ENCODE measurements around the gene RBP4. TPM values are rescaled to one million over a fixed set of nuclear protein-coding genes. Genes with fewer than 3 reads are reported as not detected.

RBP4 gene
- polyA plus RNA-seq, 1 donor = 33.9 TPM

DNA sequence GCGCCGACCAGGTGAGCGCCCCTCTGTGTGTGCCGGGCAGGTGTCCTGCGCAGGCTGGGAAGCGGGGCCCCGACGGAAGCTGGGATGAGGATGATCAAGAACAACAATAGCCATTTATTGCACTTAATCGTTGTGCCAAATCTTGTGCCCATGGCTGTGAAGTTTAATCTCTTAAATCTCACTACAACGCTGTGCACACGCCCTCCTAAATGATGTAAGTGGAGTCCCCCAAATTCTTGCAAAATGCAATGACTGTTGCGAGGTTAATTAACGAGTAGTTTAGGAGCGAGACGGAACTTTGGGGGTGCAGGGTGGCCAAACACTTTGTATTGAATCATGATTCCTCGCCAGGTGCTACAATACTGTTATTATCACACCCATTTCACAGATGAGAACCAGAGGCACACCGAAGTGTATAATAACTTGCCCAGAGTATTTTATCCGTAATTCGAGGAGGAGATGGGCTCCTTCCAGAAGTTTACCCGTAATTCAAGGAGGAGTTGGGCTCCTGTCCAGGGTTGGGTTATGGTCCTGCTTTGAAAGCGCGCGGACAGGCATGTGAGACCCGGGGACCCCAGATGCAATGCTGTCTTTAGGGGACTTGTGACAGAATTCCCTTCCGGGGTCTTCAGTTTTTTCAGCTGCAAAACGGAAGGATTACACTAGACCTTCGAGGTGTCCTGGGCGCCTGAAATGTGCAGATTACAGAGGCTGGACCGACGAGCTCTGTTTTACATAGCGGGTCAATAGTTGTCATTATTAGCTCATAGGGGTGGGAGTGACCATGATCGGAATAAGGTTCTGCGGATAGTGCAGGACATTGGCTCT lies 33.5 kb downstream of the RBP4 start:
- Histone ChIP-seq H3K27ac (ENCODE audit: low read length) (no peak overlapping the region), H3K4me1 (ENCODE audit: control insufficient read depth, insufficient read depth, low read length) (no peaks in the 10 kb centered on the region), H3K4me3 (ENCODE audit: low read length) (no peak overlapping the region), H3K9me3 (ENCODE audit: control insufficient read depth, low read depth, low read length) (no peaks in the 10 kb centered on the region), H3K27me3 (ENCODE audit: control insufficient read depth, insufficient read depth, low read length) (peaks cover 61% of the 10 kb centered on the region), H3K36me3 (ENCODE audit: control insufficient read depth, insufficient read depth, low read length) (no peaks in the 10 kb centered on the region)
- no peak for DNase-seq
- 20% methylated on average over 1 of the region's 33 CpGs for WGBS (ENCODE audit: insufficient coverage, low lambda C conversion rate)

DNA sequence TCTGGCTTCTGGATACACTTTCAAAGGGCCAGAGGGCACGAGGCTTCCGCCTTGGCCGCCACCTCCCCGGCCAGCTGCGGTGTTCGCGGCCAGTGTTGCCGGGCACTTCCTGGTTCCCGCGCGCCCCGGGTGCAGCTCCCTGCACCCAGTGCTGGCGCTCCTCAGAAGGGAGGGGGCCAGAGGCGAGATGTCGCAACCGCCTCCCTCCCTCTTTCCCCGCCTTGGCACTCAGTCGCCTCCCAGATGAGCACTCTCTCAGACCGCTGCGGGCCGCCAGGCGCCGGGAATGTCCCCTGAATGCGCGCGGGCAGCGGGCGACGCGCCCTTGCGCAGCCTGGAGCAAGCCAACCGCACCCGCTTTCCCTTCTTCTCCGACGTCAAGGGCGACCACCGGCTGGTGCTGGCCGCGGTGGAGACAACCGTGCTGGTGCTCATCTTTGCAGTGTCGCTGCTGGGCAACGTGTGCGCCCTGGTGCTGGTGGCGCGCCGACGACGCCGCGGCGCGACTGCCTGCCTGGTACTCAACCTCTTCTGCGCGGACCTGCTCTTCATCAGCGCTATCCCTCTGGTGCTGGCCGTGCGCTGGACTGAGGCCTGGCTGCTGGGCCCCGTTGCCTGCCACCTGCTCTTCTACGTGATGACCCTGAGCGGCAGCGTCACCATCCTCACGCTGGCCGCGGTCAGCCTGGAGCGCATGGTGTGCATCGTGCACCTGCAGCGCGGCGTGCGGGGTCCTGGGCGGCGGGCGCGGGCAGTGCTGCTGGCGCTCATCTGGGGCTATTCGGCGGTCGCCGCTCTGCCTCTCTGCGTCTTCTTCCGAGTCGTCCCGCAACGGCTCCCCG lies 34.4 kb downstream of the RBP4 start, which contains the start of gene FFAR4:
Gene FFAR4, plus strand, starts transcription at position 231 of the 842 bp plus-strand sequence. Its CDS starts 56 bp downstream, at position 287.
- H3K27ac ChIP-seq (ENCODE audit: low read length) = no peak within 1 kb of the TSS

DNA sequence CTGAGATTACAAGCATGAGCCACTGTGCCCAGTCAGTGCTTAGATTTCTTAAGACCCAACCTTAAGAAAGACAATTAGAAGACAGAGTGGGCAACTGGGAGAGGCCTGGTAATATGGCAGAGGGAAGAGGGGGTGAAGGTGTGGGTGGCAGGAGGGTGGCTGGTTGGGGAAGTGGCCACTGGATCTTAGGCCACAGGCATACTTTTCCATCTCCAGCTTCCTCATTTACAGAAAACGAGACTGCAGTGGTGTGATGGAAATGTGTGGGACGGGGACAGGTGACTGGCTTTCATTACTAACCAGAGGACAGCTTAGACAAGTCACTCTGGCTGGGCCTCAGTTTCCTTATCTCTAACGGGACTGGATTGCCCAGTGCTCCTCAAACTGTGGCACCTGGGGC lies 35.6 kb downstream of the RBP4 start:
- no peaks in the 10 kb centered on the region for H3K4me1 ChIP-seq (ENCODE audit: control insufficient read depth, insufficient read depth, low read length)
- H3K4me3 ChIP-seq (ENCODE audit: low read length) = no peak overlapping the region
- 80% methylated on average over 1 of the region's 3 CpGs for WGBS (ENCODE audit: insufficient coverage, low lambda C conversion rate)
- H3K36me3 ChIP-seq (ENCODE audit: control insufficient read depth, insufficient read depth, low read length) = no peaks in the 10 kb centered on the region
- peaks cover 51% of the 10 kb centered on the region for H3K27me3 ChIP-seq (ENCODE audit: control insufficient read depth, insufficient read depth, low read length)
- H3K9me3 ChIP-seq (ENCODE audit: control insufficient read depth, low read depth, low read length) = no peaks in the 10 kb centered on the region
- DNase-seq = no peak
- no peak overlapping the region for H3K27ac ChIP-seq (ENCODE audit: low read length)

More for the DNA sequence above, 34.4 kb downstream of the RBP4 start, which contains the start of gene FFAR4:
- Histone ChIP-seq H3K36me3 (ENCODE audit: control insufficient read depth, insufficient read depth, low read length) (no peaks in the 10 kb centered on the region), H3K4me1 (ENCODE audit: control insufficient read depth, insufficient read depth, low read length) (no peaks in the 10 kb centered on the region), H3K4me3 (ENCODE audit: low read length) (peak within 1 kb of the TSS; percentile 4), H3K9me3 (ENCODE audit: control insufficient read depth, low read depth, low read length) (no peaks in the 10 kb centered on the region), H3K27me3 (ENCODE audit: control insufficient read depth, insufficient read depth, low read length) (peaks cover 61% of the 10 kb centered on the region)
- DNase-seq = peak in 1 of 2 donors; percentile 56
- WGBS (ENCODE audit: insufficient coverage, low lambda C conversion rate) = no CpG with 5 or more reads among the region's 85 CpGs

DNA sequence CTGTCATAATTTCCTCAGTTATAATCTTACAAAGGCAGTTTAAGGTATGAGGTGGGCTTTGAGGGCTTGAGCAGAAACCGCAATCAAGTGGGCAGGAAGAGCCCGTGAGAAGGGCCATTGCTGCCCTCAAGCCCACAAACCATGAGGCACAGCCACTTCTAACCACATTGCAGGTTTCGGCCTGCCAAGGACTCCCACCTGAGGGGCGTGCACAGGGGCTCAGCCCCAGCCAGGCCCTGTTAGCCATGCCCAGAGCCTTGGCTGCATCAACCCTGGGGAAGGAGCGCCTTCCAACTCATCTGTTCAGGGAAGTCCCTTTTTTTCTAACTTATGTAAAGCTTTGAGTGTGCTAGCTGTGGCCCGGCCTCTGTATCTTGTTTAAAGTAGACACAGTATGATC lies 40.5 kb downstream of the RBP4 start:
- no CpG with 5 or more reads among the region's 6 CpGs for WGBS (ENCODE audit: insufficient coverage, low lambda C conversion rate)
- Histone ChIP-seq H3K27me3 (ENCODE audit: control insufficient read depth, insufficient read depth, low read length) (peaks cover 7% of the 10 kb centered on the region), H3K9me3 (ENCODE audit: control insufficient read depth, low read depth, low read length) (peaks cover 5% of the 10 kb centered on the region), H3K27ac (ENCODE audit: low read length) (no peak overlapping the region), H3K4me3 (ENCODE audit: low read length) (no peak overlapping the region), H3K36me3 (ENCODE audit: control insufficient read depth, insufficient read depth, low read length) (no peaks in the 10 kb centered on the region), H3K4me1 (ENCODE audit: control insufficient read depth, insufficient read depth, low read length) (no peaks in the 10 kb centered on the region)
- no peak for DNase-seq

DNA sequence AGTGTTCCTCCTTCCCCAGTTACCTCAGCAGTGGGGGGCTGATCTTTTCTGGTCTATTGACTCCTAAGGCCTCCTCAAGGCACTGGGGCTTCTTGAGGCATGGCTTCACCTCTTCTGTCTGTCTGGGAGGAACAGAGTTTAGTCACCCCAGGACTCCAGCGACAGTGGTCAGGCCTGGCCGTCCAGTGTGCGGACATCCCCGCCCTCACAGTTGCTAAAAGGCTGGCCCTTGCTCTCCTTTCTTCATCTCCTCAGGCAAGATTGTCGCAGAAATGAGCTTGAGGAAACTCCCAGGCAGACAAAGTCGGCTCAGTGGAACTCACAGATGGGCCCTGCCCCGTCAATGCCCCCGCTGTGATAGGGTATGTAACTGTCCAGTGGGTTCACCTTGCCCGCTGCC lies 41.5 kb downstream of the RBP4 start:
- Histone ChIP-seq H3K4me3 (ENCODE audit: low read length) (no peak overlapping the region), H3K27me3 (ENCODE audit: control insufficient read depth, insufficient read depth, low read length) (no peaks in the 10 kb centered on the region), H3K27ac (ENCODE audit: low read length) (no peak overlapping the region), H3K4me1 (ENCODE audit: control insufficient read depth, insufficient read depth, low read length) (peaks cover 9% of the 10 kb centered on the region), H3K36me3 (ENCODE audit: control insufficient read depth, insufficient read depth, low read length) (no peaks in the 10 kb centered on the region), H3K9me3 (ENCODE audit: control insufficient read depth, low read depth, low read length) (peaks cover 5% of the 10 kb centered on the region)
- no CpG with 5 or more reads among the region's 9 CpGs for WGBS (ENCODE audit: insufficient coverage, low lambda C conversion rate)
- DNase-seq = no peak

DNA sequence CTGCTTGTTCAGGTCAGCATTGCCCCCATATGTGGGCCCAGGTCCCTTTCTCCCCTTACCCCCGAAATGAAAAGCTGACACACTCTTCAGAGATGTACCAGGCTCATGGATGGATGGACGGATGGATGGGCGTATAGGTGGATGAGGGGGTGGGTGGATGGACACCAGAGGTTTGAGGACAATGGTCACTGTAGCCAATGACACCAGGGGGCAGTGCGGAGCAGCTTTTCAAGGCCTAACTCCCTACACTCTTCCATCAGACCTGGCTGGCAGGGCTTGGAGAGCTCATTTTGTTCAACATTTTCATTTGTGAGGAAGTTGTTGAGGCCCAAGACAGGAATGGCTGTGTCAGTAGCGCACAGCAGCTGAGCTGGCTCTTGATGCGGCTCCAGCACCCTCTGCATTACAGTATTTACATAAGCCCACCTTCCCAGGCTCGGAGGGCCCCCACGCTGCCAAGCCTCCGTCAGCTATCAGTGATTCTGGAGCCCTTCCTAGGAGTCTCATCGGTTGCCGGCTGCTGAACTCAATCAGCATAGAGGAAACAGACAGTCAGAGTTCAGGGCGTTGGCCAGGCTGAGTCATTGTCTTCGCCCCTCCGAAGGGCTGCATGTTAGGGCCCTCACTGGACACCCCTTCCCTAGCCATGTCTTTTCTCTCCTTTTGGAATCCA lies 46.1 kb downstream of the RBP4 start:
- Histone ChIP-seq H3K9me3 (ENCODE audit: control insufficient read depth, low read depth, low read length) (peaks cover 5% of the 10 kb centered on the region), H3K27me3 (ENCODE audit: control insufficient read depth, insufficient read depth, low read length) (no peaks in the 10 kb centered on the region), H3K4me1 (ENCODE audit: control insufficient read depth, insufficient read depth, low read length) (peaks cover 29% of the 10 kb centered on the region), H3K27ac (ENCODE audit: low read length) (no peak overlapping the region), H3K36me3 (ENCODE audit: control insufficient read depth, insufficient read depth, low read length) (no peaks in the 10 kb centered on the region), H3K4me3 (ENCODE audit: low read length) (no peak overlapping the region)
- WGBS (ENCODE audit: insufficient coverage, low lambda C conversion rate) = 0% methylated on average over 1 of the region's 14 CpGs
- peak; percentile 41 to 60 for DNase-seq

DNA sequence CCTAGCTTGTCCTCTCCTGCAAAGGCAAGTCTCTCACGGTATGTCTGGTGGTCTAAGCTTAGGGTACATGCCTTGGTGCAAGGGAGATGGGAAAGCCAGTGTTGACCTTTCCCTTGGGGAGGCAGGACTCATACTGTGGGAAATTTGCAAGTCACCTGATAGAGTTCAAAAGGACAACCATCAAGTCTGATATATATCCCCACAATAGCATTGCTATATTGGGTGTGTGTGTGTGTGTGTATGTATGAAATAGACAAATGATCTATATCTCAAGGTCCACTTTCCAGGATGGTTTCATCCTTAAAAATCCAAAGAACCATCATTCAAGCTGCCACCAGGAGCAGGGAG lies 46.7 kb downstream of the RBP4 start:
- Histone ChIP-seq H3K9me3 (ENCODE audit: control insufficient read depth, low read depth, low read length) (no peaks in the 10 kb centered on the region), H3K4me1 (ENCODE audit: control insufficient read depth, insufficient read depth, low read length) (peaks cover 29% of the 10 kb centered on the region), H3K27ac (ENCODE audit: low read length) (no peak overlapping the region), H3K36me3 (ENCODE audit: control insufficient read depth, insufficient read depth, low read length) (no peaks in the 10 kb centered on the region), H3K27me3 (ENCODE audit: control insufficient read depth, insufficient read depth, low read length) (no peaks in the 10 kb centered on the region), H3K4me3 (ENCODE audit: low read length) (no peak overlapping the region)
- peak in 1 of 2 donors; percentile 32 for DNase-seq
- no CpG with 5 or more reads among the region's 1 CpG for WGBS (ENCODE audit: insufficient coverage, low lambda C conversion rate)

DNA sequence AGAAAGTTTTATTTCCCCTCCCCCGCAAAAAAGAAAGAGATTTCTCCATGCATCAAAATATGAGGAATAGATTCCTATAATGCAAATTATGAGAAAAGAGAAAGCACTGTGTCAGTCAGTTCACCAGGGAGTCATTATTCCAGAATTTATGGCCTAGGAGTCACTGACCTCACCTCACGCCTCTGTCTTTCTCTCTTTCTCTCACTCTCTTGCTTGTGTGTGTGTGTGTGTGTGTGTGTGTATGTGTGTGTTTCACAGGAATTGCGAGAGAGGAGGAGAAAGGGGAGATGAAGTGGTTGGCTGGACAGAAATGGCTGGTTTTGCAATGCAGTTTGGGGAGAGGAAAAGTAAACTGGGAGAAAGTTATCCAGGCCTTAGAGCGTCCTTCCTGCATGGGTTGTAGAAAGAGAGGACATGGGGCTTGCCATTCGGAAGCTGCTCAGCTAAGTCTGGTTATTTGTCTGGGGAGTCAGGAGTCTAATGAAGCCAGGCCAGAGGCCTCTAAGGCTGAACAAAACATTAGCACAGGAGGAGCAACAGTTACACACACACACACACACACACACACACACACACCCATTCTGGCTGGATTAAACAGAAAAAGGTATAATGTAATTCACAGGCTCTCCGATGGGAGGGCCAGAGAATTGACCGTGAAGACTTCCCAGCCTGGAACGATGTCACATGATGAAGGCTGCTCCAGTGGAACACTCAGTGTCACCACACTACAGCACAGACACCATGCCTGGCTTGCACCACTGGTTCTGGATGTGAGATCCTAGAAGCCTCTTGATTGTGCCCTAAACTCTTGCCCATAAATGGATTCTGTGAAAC lies 47.3 kb downstream of the RBP4 start:
- WGBS (ENCODE audit: insufficient coverage, low lambda C conversion rate) = 83% methylated on average over 1 of the region's 8 CpGs
- Histone ChIP-seq H3K27me3 (ENCODE audit: control insufficient read depth, insufficient read depth, low read length) (no peaks in the 10 kb centered on the region), H3K4me3 (ENCODE audit: low read length) (no peak overlapping the region), H3K9me3 (ENCODE audit: control insufficient read depth, low read depth, low read length) (no peaks in the 10 kb centered on the region), H3K27ac (ENCODE audit: low read length) (no peak overlapping the region), H3K4me1 (ENCODE audit: control insufficient read depth, insufficient read depth, low read length) (peaks cover 33% of the 10 kb centered on the region), H3K36me3 (ENCODE audit: control insufficient read depth, insufficient read depth, low read length) (no peaks in the 10 kb centered on the region)
- DNase-seq = peak in 1 of 2 donors; percentile 43

DNA sequence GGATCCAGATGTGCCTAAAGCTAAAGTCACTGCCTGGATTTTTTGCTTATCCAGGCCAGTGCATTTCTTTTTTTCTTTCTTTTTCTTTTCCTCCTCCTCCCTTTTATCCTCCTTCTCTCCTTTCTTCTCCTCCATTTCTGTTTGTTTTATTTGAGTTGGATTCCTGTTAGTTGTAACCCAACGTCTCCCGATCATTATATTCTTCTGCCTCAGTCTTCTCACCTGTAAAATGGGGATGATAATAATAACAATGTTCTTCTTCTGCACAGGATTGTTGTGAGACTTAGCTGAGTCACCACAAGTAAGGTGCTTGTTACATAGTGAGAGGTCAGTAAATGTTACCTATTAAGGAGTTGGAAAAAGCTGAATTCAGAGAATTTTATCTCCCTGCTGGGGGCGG lies 48.3 kb downstream of the RBP4 start:
- DNase-seq = no peak
- no peaks in the 10 kb centered on the region for H3K27me3 ChIP-seq (ENCODE audit: control insufficient read depth, insufficient read depth, low read length)
- 83% methylated on average over 1 of the region's 3 CpGs for WGBS (ENCODE audit: insufficient coverage, low lambda C conversion rate)
- no peaks in the 10 kb centered on the region for H3K9me3 ChIP-seq (ENCODE audit: control insufficient read depth, low read depth, low read length)
- no peak overlapping the region for H3K4me3 ChIP-seq (ENCODE audit: low read length)
- H3K36me3 ChIP-seq (ENCODE audit: control insufficient read depth, insufficient read depth, low read length) = no peaks in the 10 kb centered on the region
- no peak overlapping the region for H3K27ac ChIP-seq (ENCODE audit: low read length)
- H3K4me1 ChIP-seq (ENCODE audit: control insufficient read depth, insufficient read depth, low read length) = peaks cover 33% of the 10 kb centered on the region
